Raji (cell line): ENCODE results near the gene RNF8.

Experiments
- POLR2A ChIP-seq: IDR thresholded peaks from 2 replicates; pipeline ENCODE4 v1.6.1; 2011; ENCODE audit warnings: low read depth, low read length, control low read depth; ENCODE audit not compliant: insufficient read depth

The RNF8 gene, protein sequence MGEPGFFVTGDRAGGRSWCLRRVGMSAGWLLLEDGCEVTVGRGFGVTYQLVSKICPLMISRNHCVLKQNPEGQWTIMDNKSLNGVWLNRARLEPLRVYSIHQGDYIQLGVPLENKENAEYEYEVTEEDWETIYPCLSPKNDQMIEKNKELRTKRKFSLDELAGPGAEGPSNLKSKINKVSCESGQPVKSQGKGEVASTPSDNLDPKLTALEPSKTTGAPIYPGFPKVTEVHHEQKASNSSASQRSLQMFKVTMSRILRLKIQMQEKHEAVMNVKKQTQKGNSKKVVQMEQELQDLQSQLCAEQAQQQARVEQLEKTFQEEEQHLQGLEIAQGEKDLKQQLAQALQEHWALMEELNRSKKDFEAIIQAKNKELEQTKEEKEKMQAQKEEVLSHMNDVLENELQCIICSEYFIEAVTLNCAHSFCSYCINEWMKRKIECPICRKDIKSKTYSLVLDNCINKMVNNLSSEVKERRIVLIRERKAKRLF

GRCh38 chr6:37353761-37354525 lies at the start of gene RNF8:
RNF8 (plus strand) TSS chr6:37353983; CDS start chr6:37354165, 182 bp downstream.
- peak; percentile 81 for TF ChIP-seq POLR2A

DNA sequence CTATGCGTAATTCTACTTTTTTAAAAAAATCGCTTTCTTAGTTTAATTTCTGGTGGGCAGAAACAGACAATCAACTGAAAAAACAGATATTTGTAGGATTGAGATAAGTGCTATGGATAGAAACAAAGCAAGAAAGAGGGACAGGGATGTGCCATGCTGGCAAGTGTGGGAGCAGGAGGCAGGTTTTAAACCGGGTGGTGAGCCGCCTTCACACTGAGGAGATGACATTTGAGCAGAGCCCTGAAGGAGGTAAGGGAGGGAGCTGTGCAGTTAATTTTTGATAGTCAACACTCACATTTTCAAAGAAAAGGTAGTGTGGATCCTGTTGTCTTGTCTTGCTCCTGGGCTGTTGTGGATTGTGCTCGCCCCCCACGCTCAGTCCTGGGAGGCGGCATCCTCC lies 49.0 kb upstream of the RNF8 start:
- no peak for TF ChIP-seq POLR2A

DNA sequence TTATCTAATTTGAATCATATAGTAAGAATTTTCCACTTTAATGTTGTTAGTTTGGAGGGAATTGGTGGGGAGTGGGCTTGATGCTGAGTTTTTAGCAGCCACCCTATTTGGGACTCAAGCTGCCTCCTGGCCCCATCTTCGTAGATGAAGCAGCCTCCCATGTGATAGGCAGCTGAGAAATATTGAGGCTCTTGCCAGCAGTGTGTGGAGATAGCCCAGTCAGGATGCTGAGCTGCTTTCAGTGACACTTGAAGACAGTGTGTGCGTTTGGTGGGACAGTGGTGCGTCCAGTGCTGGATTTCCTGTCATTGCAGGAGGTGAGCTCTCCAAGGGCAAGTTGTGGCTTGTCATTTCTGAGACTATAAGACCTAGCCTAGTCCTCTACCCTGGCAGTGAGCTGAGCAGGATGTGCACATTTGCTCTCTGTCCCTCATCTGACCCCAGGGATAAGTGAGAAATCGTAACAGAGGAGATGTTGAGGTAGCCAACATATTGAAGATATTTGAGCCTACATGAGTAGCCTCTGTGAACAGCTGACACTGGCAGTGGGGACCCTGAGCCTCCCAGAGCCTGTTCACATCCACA lies 47.9 kb upstream of the RNF8 start:
- TF ChIP-seq POLR2A, result no peak

GRCh38 chr6:37306624-37307222 lies 47.1 kb upstream of the RNF8 start:
- TF ChIP-seq POLR2A, result no peak

DNA sequence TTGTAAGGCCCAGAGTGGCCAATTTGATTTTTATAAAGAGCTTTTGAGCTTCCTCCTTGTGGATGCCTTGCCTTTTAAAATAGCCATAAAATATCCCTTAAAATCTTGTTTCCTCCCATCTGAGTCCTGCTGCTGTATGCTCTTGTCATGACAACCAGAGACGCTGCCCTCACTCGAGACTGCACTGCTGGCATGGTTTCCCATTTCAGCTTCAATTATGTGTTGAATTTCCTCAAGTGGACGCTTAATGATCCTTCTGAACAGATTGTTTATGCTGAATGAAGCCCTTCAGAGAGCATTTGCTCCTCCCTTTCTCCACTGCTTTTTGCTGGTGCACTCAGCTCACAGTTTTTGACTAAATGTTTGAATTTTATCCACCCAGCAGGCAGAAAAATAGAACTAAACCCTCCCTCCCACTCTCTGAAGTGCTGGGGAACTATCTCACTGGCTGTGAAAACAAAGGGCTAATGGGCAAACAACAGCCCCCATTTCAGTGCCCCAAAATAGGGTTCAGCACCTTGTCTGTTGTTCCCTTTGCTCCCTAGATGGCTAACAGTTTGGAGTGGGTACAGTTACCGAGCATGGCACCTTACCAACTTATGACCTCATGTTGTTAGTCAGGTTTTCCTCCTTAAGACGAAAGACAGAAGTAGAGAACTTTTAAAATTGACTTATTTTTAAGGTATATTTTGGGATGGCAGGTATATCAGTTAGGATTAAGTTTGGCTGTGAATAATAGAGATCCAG lies 45.5 kb upstream of the RNF8 start:
- no peak for TF ChIP-seq POLR2A

GRCh38 chr6:37309046-37309445 lies 44.7 kb upstream of the RNF8 start:
- TF ChIP-seq POLR2A, result no peak

GRCh38 chr6:37309692-37310091 lies 44.1 kb upstream of the RNF8 start:
- TF ChIP-seq POLR2A, result no peak

- TF ChIP-seq POLR2A, result no peak
Observed at GRCh38 chr6:37310966-37311365, 42.8 kb upstream of the RNF8 start.

GRCh38 chr6:37311741-37312473 lies 41.9 kb upstream of the RNF8 start:
- no peak for TF ChIP-seq POLR2A

- TF ChIP-seq POLR2A, result no peak
Observed at GRCh38 chr6:37313723-37314486, 39.9 kb upstream of the RNF8 start.

- TF ChIP-seq POLR2A, result no peak
Observed at GRCh38 chr6:37314487-37315156, 39.2 kb upstream of the RNF8 start.

DNA sequence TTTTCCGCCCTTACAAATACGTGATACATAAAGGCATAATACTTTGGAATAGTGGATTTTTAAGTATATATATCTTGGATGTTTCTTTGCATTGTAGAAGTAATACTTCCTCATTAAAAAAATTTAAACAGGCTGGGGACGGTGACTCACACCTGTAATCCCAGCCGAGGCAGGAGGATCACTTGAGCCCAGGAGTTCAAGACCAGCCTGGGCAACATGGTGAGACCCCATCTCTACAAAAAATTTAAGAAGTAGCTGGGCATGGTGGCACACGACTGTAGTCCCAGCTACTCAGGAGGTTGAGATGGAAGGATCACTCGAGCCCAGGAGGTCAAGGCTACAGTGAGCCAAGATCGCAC lies 38.6 kb upstream of the RNF8 start:
- no peak for TF ChIP-seq POLR2A

- no peak for TF ChIP-seq POLR2A
Observed at GRCh38 chr6:37316071-37316470, 37.7 kb upstream of the RNF8 start.
